Measurements from ENCODE around the gene TTBK1.

Gene TTBK1

DNA sequence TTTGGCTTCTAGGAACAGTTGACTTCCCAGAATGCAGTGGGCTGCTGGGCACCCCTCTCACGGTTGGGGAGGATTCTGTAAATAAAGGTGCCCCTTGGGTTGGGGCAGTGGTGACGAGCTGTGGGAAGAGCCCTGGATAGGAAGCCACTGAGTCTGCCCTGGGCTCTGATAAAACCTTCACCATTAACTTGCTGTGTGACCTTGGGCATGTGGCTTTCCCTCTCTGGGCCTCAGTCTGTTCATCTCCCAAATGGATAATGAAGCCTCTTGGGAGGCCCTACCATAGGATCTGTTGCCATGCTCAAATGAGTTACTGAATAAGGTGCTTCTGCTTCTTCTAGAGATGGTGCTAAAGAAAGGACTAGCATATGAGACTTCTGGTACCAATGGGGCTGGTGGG lies 61.6 kb downstream of the TTBK1 start:
- DNase-seq (ENCODE audit: low read depth in 2 of 2) = no peak

DNA sequence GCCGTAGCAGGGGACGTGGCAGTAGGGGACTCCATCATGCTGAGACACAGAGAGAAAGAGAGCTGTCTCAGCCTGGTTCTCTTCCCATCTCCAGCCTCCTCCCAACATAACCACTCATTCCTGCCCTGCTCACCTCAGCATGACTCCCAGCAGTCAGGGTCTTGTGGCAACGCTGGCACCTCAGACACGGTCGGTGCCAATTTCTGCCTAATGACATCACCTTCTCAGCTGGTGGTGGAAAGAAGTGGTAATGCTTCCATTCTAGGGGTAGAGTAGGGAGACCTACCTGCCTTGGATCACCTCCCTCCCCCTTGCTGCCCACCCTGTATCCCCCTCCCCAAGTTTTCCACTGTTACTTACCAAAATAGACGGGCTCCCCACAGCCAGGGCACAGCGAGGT lies 62.8 kb downstream of the TTBK1 start:
- no peak for DNase-seq (ENCODE audit: low read depth in 2 of 2)

DNA sequence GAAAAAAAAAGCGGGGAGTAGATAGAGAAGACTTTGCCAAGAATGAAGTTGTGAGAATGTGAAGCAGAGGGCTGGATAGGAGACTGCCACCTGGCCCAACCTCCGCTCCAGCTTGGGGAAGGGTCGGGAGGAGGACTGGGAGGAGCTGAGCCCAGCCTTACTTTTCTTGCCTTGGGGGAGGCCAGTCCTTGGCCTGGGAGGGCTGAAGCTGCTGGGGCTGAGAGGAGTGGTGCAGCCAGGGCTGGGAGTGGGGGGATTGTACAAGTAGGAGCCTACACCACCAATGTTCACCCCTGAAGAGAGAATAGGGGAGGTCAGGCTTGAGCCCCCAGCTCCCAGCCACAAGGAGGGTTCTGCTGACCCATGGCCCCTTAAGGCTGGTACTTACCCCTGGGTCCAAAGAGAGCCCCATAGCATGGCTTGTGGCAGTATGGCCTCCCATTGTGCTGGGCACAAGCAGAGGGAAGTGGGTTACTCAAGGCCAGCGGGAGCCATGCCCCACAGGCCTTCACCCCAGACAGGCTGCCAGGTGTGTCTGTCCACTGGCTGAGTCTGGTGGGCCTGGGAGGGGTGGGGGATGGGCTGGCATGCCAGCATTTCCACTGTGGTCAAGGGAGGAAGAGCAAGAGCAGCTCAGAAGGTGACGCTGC lies 64.3 kb downstream of the TTBK1 start:
- DNase-seq (ENCODE audit: low read depth in 2 of 2) = no peak

DNA sequence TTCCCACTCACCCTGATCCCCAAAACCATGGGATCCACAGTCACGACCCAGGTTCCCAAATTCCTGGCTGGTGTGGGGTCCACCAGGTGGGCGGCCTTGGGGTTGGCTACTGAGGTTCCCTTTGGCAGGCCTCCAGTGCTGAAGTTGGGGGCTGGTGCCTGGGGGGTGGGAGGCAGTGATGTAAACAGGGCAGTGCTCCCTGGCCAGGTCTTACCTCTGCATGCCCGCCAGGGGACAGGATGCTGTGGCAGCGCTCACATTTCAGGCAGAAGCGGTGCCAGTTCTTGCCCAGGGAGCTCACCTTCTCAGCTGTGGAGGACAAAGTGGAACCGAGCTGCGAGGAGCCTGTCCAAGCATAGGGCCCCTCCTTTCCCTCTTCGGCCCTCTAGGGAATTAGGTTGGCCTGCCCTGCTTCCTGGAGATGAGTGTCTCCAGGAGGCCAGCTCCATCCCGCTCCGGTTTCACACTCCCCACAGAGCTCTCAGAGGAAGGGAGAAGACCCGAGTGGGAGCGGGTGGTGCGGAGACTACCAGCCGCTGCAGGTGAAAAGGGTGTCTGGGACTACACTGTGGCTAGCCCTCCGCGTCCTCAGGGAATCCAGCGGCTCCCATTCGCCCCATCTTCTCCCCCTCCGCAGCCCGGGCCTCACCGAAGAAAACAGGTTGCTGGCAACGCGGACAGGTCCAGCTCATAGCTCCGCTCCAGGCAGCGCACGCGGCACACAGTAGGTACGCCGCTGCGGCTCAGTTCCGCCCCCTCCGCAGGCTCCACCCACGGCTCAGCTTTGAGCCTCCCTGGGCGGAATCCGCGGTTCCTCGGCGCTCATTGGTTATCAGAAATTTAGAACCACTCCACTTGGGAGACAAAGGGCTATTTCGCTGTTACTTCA lies 65.1 kb downstream of the TTBK1 start, which contains the start of gene CRIP3:
Gene CRIP3, minus strand, starts transcription at position 726 of the 889 bp plus-strand sequence. Its CDS starts 34 bp downstream, at position 692.
- DNase-seq (ENCODE audit: low read depth in 2 of 2) = peak in 1 of 2 donors; percentile 6

DNA sequence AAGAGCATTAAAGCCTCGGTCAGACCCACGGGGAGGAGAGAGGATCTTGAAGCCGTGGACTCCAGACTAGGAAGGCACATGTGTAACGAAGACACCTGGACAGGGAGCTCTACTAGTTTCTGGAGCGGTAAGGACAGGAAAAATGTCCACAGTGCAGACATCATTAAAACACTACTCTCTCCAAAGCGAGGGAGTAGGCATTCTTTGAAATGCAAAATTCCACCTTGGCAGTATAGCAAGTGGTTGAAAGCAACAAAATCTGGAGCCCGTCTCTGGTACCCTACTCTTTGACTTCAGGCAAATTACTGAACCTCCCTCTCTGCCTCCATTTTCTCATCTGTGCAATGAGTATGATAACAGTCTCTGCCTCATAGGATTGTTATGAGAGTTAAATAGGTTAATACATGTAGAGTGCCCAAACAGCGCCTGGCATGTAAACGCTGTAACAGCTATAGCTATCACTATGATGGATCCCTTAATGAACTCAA lies 65.8 kb downstream of the TTBK1 start:
- DNase-seq (ENCODE audit: low read depth in 2 of 2) = no peak

DNA sequence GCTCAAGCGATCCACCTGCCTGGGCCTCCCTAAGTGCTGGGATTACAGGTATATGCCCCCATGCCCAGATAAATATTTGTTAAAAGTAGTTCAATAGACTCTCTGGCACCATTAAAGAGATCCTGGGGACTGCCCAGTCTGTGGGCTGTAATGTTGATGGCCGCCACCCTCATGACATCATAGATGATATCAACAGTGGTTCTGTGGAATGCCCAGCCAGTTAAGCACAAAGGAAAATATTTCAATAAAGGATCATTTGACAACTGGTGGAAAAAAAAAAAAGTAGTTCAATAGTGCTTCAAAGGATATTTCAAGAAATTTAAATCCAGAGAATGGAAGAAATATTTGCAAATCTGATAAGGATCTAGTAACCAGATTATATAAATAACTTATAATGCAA lies 66.9 kb downstream of the TTBK1 start:
- DNase-seq (ENCODE audit: low read depth in 2 of 2) = no peak

DNA sequence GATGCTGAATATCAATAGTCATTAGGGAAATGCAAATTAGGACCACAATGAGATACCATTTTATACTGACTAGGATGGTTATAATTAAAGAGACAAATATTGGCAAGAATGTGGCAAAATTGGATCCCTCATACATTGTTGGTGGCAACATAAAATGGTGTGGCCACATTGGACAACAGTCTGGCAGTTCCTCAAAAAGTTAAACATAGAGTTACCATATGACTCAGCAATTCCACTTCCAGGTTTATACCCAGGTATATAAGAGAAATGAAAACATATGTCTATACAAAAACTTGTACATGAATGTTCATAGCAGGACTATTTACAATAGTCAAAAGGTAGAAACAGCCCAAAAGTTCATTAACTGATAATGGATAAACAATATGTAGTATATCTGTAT lies 67.3 kb downstream of the TTBK1 start:
- DNase-seq (ENCODE audit: low read depth in 2 of 2) = no peak

DNA sequence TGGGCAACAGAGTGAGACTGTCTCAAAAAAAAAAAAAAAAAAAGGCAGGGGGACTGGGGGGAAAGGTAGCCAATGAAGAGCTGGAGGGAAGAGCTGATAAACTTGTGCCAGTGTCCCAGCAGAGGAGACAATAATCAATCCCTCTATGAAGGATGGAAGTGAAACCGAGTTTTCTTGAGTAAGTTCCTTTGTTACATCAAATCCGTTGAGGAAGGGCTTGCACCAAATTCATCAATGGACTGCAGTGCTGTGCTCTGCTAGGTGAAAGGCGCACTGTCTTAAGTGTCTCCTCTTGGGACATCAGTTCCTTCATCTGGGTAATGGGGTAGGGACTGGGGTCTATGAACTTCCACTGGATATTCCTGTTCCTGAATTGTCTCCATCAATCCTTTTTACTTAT lies 68.4 kb downstream of the TTBK1 start:
- DNase-seq (ENCODE audit: low read depth in 2 of 2) = no peak

DNA sequence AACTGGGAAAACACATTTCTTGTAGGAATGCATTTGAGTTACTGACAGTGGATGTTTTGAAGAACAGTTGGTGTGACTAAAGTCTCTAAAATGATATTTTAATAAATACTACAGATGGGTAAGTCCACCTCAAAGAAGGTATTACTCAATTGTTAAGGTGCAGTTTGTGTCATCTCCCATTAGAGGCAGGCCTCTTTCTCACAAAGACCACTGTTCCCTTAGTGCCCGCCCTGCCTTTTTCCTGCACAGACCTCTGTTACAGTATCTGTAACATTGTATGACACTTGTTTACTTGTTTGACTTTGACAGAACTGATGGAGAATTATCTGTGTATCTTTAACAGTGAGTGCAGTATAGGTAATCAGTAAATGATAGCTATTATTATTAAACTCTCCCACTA lies 70.5 kb downstream of the TTBK1 start:
- DNase-seq (ENCODE audit: low read depth in 2 of 2) = no peak

DNA sequence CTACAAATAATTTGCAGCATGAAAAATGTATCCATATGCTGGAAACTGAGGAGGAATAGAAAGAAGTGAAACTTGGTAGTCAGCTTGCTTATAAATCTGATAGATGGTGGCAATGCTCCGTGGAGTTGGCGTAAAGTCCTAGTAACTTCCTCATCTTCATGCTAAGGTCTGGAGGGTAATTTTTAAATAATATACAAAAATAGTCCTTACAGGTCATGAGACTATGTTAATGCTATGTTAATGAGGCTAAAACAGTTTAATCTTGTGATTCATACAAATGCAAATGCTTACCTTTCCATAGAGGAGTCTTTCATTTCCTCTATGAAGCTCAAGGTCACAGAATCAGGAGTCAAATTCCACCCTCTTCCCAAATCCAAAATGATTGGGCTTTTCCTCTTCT lies 74.7 kb downstream of the TTBK1 start:
- no peak for DNase-seq (ENCODE audit: low read depth in 2 of 2)

DNA sequence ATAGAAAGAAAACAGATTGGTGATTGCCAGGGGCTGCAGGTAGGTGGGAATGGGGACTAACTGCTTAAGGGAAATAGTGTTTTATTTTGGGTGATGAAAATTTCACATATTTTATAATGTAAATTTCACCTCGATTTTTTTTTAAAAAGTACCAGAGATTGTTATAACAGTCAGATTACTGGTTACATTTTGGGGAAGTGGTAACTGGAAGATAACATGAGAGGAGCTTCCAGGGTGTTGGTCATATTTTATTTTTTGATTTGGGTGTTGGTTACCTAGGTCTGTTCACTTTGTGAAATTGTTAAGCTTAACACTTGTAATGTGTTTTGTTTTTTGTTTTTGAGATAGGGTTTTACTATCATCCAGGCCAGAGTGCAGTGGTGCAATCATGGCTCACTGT lies 82.6 kb downstream of the TTBK1 start:
- no peak for DNase-seq (ENCODE audit: low read depth in 2 of 2)

DNA sequence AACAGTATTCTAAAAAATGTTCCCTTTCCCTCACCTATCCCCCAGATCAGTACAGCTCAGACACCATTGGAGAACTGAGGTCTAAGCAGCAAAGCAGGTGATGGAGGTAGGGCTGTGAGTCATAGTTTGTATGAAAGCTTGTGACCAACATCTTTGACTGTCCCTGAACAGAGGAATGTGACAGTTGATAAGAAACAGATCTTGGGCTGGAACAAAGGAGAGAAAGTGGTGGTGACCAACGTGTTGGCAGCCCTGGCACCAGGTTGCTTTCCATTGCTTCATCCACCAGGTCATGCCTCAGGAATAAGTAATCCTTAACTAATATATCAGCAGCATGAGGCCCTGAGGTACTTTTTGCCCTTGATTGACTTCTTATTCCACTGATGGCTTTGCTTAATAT lies 85.2 kb downstream of the TTBK1 start:
- no peak for DNase-seq (ENCODE audit: low read depth in 2 of 2)

DNA sequence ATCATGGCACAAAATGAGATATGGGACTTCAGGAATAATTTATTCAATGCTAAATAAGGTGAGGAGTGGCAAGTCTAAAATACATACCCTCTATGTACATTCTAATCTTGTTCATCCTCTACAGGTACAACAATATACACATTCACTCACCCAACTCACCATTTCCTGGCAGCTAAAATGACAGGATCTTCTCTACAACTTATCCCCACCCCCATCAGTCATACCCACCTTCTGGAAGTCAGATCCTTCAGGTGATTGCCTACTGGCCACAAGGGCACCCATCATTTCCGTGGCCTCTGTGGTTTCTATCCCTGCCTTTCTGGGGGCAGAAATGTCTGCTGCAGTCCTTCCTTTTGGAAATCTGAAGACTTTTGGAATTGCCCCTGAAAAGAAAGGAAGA lies 88.2 kb downstream of the TTBK1 start:
- no peak for DNase-seq (ENCODE audit: low read depth in 2 of 2)

DNA sequence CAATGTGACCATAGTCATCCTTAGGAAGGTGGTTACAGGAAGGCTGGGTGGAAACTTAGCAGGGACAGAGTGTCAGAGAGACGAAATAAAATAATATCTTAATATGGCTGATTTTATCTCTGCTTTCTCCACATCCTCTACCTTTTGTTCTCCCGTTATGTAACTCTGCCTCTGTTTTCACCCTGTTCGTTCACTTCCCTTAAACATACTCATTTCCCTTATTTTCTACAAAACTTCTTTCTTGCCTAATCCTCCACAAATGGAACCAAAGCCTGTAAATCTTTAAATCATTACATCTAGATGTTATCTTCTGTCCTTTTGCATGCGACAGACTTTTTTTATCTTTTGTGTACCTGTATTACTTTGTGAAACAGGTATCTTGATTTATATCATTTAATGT lies 88.6 kb downstream of the TTBK1 start:
- no peak for DNase-seq (ENCODE audit: low read depth in 2 of 2)

DNA sequence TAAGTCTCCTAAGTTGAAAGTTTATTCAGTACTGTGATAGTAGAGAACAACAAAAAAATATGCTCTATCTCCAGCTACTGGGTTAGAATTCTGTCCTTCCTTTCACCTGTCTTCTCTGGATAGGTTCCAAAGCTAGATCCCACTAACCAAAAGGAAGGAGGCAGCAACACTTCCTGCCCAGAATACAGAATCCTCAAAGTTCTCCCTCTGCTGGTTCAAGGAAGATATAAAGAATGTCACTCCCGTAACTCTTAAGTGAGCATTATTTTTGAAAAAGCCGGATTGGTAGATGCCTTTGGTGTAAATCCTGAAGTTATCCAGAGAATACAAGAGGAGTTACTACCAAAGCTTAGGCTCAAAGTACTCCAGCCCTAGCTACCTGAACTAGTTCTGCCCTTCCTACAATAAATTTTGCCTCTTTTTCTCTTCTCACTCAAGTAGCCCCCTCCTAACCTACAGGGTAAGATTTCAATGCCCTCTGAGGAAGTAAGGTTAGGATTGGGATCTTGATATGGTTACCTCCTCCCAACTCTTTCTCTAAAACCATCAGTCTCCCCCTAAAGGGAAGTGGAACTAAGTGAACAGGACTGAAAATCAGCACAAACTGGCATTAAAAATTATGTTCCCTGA lies 91.3 kb downstream of the TTBK1 start:
- DNase-seq (ENCODE audit: low read depth in 2 of 2) = no peak

DNA sequence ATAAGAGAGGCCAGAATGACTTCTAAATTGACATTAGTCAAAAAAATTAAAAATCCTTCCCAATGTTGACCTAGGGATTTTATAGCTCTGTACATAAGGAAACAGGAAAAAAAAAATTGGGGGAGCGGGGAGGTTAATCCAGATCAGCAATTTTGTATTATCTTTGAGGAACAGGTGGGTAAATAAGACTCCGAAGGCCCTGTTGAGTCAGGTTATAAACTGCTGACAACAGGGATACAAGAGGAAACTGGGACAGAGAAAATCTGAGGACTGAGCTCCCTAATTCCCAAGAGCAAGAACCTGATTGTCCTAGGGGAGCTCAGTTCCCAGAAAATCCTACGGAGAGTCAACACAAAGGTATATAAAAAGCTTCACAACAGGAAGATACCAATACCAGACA lies 92.2 kb downstream of the TTBK1 start:
- no peak for DNase-seq (ENCODE audit: low read depth in 2 of 2)

DNA sequence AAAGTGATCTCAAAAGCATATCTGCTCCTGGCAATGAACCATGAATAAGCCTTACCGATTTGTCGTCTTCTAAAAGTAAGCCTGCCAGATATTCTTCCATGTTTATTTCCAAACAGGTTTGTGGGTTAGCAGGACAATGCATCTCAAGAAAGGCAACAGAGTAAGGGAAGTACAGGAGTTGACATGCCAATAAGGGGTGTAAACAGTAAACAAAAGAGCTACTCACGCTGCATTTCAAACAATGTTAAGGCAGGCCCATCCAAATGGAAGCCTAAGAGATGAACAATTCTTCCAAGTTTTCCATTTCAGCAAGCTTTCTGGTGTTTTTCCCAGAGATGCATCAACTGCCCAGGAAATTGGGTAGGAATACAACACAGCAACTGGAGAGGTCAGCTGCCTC lies 93.1 kb downstream of the TTBK1 start:
- DNase-seq (ENCODE audit: low read depth in 2 of 2) = no peak

Data from stimulated activated CD8-positive, alpha-beta memory T cell treated with anti-CD3 and anti-CD28 coated beads, Interleukin-2, amount 100 ng/mL, for 1 hour (primary cell).